ENCODE results near the gene ZNF469. TPM values are rescaled to one million over a fixed set of nuclear protein-coding genes. Genes with fewer than 3 reads are reported as not detected.

Gene ZNF469
- polyA plus RNA-seq, 1 donor (not counting 4 experiments of a cell fraction or from before 2014, with no cell fraction given), result not detected

GRCh38 chr16:88389621-88390160 is 6.9 kb downstream of the ZNF469 start:
- no peak overlapping the region for H3K4me3 ChIP-seq (ENCODE audit: control insufficient read depth in 2 of 3, extremely low read depth in 1 of 3, insufficient read depth in 2 of 3, low read depth in 1 of 3, low read length in 3 of 3)
- no peak overlapping the region for H3K9ac ChIP-seq (ENCODE audit: control insufficient read depth, extremely low read depth, insufficient read depth, low read length)
- no peak for FAIRE-seq
- no peaks in the 10 kb centered on the region for H3K9me3 ChIP-seq (ENCODE audit: control insufficient read depth, low read depth, low read length)
- H3K79me2 ChIP-seq (ENCODE audit: control insufficient read depth, insufficient read depth, low read length), result no peaks in the 10 kb centered on the region
- H3K36me3 ChIP-seq (ENCODE audit: control insufficient read depth in 2 of 2, extremely low read depth in 1 of 2, insufficient read depth in 2 of 2, low read length in 2 of 2), result no peaks in the 10 kb centered on the region
- no peaks in the 10 kb centered on the region for H3K9me1 ChIP-seq (ENCODE audit: control insufficient read depth, extremely low read depth, insufficient read depth, low read length)
- H3K4me1 ChIP-seq (ENCODE audit: control insufficient read depth, extremely low read depth, insufficient read depth, low read length), result no peaks in the 10 kb centered on the region
- dilution Hi-C loops (cut with MboI; ENCODE audit: extremely low pct_ligation_motif_present, low sequenced_read_pairs), result no loop called here
- no peak overlapping the region for H3K27ac ChIP-seq (ENCODE audit: control insufficient read depth, insufficient read depth, low read length)
- peaks cover 33% of the 10 kb centered on the region for H3K27me3 ChIP-seq (ENCODE audit: control insufficient read depth, extremely low read depth, insufficient read depth, low read length)
- no peaks in the 10 kb centered on the region for H4K20me1 ChIP-seq (ENCODE audit: control insufficient read depth, extremely low read depth, insufficient read depth, low read length)
- no peak overlapping the region for H2AFZ ChIP-seq (ENCODE audit: control insufficient read depth, low read length)
- no peak for TF ChIP-seq EZH2 (IDR thresholded peaks at IDR 0.05; ENCODE audit: low read length)
- TF ChIP-seq, protein P1, sequence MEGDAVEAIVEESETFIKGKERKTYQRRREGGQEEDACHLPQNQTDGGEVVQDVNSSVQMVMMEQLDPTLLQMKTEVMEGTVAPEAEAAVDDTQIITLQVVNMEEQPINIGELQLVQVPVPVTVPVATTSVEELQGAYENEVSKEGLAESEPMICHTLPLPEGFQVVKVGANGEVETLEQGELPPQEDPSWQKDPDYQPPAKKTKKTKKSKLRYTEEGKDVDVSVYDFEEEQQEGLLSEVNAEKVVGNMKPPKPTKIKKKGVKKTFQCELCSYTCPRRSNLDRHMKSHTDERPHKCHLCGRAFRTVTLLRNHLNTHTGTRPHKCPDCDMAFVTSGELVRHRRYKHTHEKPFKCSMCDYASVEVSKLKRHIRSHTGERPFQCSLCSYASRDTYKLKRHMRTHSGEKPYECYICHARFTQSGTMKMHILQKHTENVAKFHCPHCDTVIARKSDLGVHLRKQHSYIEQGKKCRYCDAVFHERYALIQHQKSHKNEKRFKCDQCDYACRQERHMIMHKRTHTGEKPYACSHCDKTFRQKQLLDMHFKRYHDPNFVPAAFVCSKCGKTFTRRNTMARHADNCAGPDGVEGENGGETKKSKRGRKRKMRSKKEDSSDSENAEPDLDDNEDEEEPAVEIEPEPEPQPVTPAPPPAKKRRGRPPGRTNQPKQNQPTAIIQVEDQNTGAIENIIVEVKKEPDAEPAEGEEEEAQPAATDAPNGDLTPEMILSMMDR (optimal IDR thresholded peaks at IDR 0.05 in 1 of 3, IDR thresholded peaks at IDR 0.05 in 1 of 3, conservative IDR thresholded peaks at IDR 0.05 in 1 of 3; ENCODE audit: extremely low read depth in 1 of 3, insufficient read depth in 2 of 3, low read length in 3 of 3), result no peak
- H3K4me2 ChIP-seq (ENCODE audit: control insufficient read depth, extremely low read depth, insufficient read depth, low read depth, low read length), result no peak overlapping the region
- DNase-seq (ENCODE audit: low read depth, low spot score), result no peak

GRCh38 chr16:88390265-88390664 is 7.5 kb downstream of the ZNF469 start:
- no peak overlapping the region for H3K9ac ChIP-seq (ENCODE audit: control insufficient read depth, extremely low read depth, insufficient read depth, low read length)
- no peaks in the 10 kb centered on the region for H3K9me3 ChIP-seq (ENCODE audit: control insufficient read depth, low read depth, low read length)
- no peak for DNase-seq (ENCODE audit: low read depth, low spot score)
- no peaks in the 10 kb centered on the region for H3K79me2 ChIP-seq (ENCODE audit: control insufficient read depth, insufficient read depth, low read length)
- no peak overlapping the region for H3K4me3 ChIP-seq (ENCODE audit: control insufficient read depth in 2 of 3, extremely low read depth in 1 of 3, insufficient read depth in 2 of 3, low read depth in 1 of 3, low read length in 3 of 3)
- H3K27ac ChIP-seq (ENCODE audit: control insufficient read depth, insufficient read depth, low read length), result no peak overlapping the region
- dilution Hi-C loops (cut with MboI; ENCODE audit: extremely low pct_ligation_motif_present, low sequenced_read_pairs), result no loop called here
- no peak overlapping the region for H3K4me2 ChIP-seq (ENCODE audit: control insufficient read depth, extremely low read depth, insufficient read depth, low read depth, low read length)
- TF ChIP-seq, protein P1 (optimal IDR thresholded peaks at IDR 0.05 in 1 of 3, IDR thresholded peaks at IDR 0.05 in 1 of 3, conservative IDR thresholded peaks at IDR 0.05 in 1 of 3; ENCODE audit: extremely low read depth in 1 of 3, insufficient read depth in 2 of 3, low read length in 3 of 3), result no peak
- TF ChIP-seq EZH2 (IDR thresholded peaks at IDR 0.05; ENCODE audit: low read length), result no peak
- no peaks in the 10 kb centered on the region for H3K36me3 ChIP-seq (ENCODE audit: control insufficient read depth in 2 of 2, extremely low read depth in 1 of 2, insufficient read depth in 2 of 2, low read length in 2 of 2)
- H2AFZ ChIP-seq (ENCODE audit: control insufficient read depth, low read length), result no peak overlapping the region
- H4K20me1 ChIP-seq (ENCODE audit: control insufficient read depth, extremely low read depth, insufficient read depth, low read length), result no peaks in the 10 kb centered on the region
- peaks cover 27% of the 10 kb centered on the region for H3K27me3 ChIP-seq (ENCODE audit: control insufficient read depth, extremely low read depth, insufficient read depth, low read length)
- H3K4me1 ChIP-seq (ENCODE audit: control insufficient read depth, extremely low read depth, insufficient read depth, low read length), result no peaks in the 10 kb centered on the region
- FAIRE-seq, result no peak
- H3K9me1 ChIP-seq (ENCODE audit: control insufficient read depth, extremely low read depth, insufficient read depth, low read length), result no peaks in the 10 kb centered on the region
